Measurements from ENCODE around the gene DDX11.
"Not testable (repeated sequence)": the region's sequence is repeated elsewhere in the genome, so short reads cannot be mapped to it uniquely, and the experiment has no call there.

DNA sequence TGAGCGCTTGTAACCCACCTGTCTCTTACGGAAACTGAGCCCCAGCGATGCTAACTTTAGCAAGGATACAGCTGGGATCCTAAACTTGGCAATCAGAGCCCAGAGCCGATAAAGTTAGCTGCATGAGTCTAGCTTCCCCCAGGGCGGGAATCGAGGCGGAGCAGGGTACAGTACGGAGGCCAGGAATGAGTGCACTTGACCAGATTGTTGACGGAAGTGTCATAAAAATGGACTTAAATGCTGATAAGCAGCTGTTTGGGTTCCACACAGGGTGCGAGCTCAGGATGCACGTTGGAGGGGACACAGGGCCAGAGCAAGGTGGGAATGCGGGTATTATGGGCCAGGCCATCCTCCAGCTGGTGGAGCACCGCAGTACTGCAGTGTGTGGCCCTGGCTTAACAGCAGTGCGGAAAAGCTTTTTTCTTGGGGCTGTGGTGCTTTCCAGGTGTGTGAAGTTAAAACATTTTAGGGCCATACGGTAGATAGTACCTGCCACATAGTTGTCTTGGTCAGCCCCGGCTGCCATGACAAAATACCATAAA is 744 bp downstream of the DDX11 start:
- TF ChIP-seq, protein P1, sequence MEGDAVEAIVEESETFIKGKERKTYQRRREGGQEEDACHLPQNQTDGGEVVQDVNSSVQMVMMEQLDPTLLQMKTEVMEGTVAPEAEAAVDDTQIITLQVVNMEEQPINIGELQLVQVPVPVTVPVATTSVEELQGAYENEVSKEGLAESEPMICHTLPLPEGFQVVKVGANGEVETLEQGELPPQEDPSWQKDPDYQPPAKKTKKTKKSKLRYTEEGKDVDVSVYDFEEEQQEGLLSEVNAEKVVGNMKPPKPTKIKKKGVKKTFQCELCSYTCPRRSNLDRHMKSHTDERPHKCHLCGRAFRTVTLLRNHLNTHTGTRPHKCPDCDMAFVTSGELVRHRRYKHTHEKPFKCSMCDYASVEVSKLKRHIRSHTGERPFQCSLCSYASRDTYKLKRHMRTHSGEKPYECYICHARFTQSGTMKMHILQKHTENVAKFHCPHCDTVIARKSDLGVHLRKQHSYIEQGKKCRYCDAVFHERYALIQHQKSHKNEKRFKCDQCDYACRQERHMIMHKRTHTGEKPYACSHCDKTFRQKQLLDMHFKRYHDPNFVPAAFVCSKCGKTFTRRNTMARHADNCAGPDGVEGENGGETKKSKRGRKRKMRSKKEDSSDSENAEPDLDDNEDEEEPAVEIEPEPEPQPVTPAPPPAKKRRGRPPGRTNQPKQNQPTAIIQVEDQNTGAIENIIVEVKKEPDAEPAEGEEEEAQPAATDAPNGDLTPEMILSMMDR (conservative IDR thresholded peaks at IDR 0.05 in 1 of 2, IDR thresholded peaks at IDR 0.05 in 1 of 2; ENCODE audit: low read depth in 1 of 2, low read length in 2 of 2) = peak; percentile 20 to 35
- not testable (repeated sequence) for TF ChIP-seq EZH2 (IDR thresholded peaks at IDR 0.05; ENCODE audit: low read length, missing control alignments)

Data from fibroblast of lung (primary cell).